Left colon (tissue), 2 donors: ENCODE results near the gene CYB5R3. TPM values are rescaled to one million over a fixed set of nuclear protein-coding genes. Genes with fewer than 3 reads are reported as not detected.
A peak's percentile ranks its signal among the peaks of the same experiment; 100 is the strongest.

ENCODE experiments used
- ATAC-seq: fragments of 200-7000 bp; cut with Tn5 transposase; one replicate; pipeline ENCODE4 v1.9.1; 2020; ENCODE audit warnings: mild to moderate bottlenecking, moderate library complexity
- DNase-seq, 2 donors: peaks; one replicate each; pipeline ENCODE4 v3.0.0-alpha.2; 2020
- intact Hi-C, 2 donors: fragments of 100-400 bp; cut with DNase I in 1 of 2; cut with micrococcal nuclease in 1 of 2; formaldehyde crosslinking; loops; one replicate each; pipeline versions ENCODE4 v1.11.2 to v1.14.0; 2022; cut with DNase I, micrococcal nuclease
- total RNA-seq, 2 donors: library from RNA; stranded (reverse); fragmentation: NEBNext Ultra II Directional; extraction: Animal tissue kit (Norgen Biotek cat#: 25700); gene quantifications; one replicate each; pipeline ENCODE4 v1.2.1, GENCODE V29; 2021
- donor health status: DM: no; HTN: no; CAD: no.
- donor health status: DM: yes; HTN: yes; CAD: no.

Gene CYB5R3
- total RNA-seq, 2 donors from 2014 or later = 157 to 192 TPM

DNA sequence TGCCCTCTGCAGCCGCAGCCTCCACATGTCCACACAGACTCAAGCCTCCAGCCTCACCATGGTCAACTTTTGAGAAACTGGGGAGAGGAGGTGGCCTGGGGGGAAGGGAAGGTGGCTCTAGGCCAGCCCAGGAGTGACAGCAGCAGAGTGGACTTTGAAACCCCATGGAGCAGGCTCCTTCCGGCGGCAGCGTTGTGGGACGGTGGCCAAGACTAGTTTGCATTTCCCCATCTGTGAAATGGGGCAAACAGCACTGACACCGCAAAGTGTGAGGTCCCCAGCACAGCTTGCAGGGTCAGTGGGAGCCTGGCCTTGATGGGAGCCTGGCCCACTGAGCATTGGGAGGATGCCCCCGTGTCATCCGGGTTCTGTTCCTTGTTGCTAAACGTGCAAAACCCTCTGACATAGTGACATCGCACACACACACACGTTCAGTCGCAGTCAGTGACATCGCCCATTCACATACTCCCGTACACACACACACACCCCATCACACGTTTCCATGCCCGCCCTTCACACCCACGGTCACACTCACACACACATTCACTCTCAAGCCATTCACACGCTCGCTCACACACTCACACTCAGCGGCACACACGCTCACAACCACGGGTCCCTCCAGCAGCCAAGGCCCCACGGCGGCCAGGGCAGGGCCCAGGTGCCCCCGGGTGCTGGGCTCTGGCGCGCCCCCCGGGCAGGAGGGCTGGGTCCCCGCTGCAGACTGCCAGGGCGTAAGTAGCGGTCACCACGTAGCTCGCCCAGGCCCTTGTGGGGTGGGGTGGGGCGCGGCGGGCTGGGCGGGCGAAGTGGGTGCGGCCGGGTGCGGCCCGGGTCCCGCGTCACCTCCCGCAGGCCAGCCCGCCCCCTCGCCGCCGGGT lies 585 bp downstream of the CYB5R3 start:
- intact Hi-C loops = no loop called here
- peak; percentile 89 to 91 for DNase-seq
- peak; percentile 72 for ATAC-seq

DNA sequence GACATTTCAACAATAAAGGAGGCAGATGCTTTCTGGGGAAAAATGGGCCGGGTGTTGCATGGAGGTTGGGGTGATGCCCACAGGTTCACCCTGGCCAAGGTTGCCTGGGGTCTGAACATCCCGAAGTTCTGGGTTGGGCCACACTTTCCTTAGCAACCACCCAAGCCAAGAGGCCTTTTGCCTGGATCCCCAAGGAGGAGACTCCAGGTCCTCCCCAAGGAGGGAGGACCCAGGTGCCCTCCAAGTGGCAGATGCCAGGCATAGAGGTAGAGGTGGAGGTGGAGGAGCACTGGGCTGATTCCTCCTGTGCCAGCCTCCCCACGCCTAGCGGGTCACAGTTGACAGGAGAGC lies 1.2 kb downstream of the CYB5R3 start:
- DNase-seq = no peak
- intact Hi-C loops = no loop called here
- no peak for ATAC-seq

DNA sequence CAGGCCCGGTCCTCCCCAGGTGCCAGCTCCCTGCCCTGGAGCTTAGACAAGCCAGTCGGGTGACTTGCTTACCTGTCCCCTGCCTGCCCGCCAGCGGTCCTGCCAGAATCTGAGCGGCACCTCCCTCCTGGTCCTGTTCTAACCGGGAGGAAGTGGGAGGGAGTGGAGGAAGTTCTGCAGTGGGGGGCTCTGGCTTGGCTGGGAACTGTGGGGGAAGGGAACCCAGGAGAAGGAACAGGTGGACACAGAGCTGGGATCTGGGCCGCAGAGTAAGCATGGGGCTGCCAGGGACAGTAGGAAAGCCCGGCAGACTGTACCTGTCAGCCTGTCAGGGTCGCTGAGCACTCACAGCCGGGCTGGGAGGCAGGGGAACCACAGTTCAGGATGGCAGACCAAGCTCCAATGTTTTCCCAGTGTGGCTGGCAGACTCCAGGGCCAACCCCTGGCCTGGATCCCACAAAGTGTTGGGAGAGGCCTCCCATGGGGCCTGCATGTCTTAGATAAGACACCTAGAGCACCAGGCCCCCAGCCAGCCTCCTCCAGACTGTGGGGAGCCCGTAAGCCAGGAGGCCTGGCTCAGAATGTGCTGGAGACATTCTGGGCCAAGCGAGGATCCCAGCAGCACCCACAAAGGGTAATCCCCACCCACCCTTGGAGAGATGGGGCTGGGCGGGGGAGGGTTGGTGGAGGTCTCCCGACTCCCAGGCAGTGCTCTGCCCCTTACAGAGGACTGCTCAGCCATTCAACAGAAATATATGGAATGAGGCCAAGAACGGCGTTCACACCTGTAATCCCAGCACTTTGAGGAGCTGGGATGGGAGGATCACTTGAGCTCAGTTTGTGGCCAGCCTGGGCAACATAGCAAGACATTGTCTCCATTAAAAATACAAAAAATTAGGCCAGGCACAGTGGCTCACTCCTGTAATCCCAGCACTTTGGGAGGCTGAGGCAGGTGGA lies 2.3 kb downstream of the CYB5R3 start:
- ATAC-seq = peak; percentile 15
- DNase-seq = peak; percentile 57 to 73
- intact Hi-C loops = no loop called here

DNA sequence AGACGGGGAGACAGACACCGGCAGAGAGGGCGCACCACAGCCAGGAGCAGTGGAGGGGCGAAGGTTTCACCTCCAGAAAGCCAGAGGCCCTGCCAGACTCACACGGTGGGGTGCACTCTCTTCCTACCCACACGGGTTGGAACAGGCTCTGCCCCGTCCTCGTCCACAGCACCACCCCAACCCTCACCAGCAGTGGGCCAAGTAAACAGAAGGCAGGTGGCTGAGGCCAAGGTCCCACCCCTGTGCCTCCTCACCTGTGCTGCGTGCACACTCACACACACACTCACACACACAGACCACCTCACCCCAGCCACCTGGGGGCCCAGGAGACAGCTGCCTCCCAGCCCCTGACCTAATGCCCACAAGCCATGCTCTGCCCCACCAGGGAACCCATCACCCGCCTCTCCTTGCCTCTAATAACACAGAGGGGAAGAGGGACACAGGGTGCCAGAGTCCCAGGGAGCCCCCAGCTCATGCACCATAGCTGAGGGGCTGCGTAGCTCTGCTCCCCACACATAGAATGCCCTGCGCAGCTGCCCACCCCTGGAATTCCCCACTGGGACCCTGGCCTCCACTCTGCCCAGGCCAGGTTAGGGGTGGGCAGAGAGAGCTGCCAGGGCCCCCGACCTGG lies 3.1 kb downstream of the CYB5R3 start:
- intact Hi-C loops = no loop called here
- DNase-seq = peak; percentile 67 to 74
- peak; percentile 37 for ATAC-seq

DNA sequence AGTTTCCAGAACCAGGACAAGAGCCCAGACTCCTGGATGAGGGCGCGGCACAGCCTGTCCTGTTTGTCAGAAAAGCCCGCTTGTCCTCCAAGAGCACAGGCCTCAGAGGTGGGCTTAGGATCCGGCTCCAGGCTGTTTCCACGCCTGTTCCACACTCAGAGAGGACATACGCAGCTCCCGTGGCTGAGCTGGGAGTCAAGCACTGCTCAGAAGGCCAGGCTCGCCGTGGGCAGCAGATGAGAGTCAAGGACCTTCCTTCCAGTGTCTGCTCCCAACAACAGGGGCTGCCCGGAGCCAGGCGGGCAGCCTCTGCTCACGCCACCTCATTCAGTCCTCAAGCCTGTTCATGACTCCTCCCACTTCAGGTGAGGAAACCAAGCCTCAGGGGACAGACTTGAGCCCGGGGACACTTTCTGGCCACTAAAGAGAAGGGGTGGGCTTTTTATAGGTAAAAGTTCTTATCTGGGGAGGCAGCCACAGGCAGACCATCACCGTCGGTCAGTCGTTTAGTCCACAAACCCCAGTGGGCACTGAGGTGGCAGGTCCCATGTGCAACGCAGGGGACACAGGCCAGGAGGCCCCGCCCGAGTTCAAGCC lies 3.8 kb downstream of the CYB5R3 start:
- DNase-seq (peak in 1 of 2 donors; percentile 30), ATAC-seq (no peak)
- intact Hi-C loops = no loop called here

DNA sequence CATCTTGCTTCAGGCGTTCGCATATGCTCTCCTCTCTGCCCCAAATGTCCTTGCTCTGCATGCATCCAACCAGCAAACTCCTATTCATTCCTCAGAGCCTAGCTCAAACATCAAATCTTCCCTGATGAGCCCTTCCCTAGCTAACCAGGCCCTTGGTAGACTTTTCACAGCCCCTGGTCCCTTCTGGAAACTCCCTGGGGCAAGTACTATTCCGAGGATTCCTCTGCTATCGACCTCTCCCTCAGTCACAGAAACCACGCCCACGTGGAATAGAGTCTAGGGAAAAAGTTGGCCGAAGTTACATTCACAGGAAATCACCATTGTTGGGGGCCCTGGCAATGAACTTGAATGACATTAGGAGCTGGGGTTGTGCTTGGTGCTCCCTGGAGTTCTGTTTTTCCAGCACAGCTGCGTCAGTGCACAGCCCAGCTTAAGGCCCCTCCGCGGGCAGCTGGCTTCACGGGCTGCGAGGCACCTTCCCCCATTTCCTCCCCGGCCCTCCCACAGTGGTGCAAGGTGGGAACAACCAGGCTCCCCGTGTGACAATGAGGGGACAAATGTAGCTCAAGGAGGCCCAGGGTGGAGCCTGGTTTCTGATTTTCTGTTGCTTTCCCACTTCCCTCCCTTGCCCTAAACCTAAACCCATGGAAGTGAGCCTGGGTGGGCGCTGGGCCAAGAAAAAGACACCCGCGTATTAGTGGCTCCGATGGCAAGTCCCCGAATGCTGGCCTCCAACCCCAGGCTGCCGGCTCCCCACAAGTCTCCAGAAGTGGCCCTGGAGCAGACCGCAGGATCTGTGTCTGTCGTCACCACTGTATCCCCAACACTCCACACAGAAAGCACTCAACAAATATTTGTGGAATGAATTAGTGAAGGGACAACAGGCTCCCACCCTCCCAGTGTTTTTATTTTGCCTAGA lies 4.5 kb downstream of the CYB5R3 start:
- ATAC-seq (no peak), DNase-seq (peak in 1 of 2 donors; percentile 57)
- intact Hi-C loops = no loop called here

DNA sequence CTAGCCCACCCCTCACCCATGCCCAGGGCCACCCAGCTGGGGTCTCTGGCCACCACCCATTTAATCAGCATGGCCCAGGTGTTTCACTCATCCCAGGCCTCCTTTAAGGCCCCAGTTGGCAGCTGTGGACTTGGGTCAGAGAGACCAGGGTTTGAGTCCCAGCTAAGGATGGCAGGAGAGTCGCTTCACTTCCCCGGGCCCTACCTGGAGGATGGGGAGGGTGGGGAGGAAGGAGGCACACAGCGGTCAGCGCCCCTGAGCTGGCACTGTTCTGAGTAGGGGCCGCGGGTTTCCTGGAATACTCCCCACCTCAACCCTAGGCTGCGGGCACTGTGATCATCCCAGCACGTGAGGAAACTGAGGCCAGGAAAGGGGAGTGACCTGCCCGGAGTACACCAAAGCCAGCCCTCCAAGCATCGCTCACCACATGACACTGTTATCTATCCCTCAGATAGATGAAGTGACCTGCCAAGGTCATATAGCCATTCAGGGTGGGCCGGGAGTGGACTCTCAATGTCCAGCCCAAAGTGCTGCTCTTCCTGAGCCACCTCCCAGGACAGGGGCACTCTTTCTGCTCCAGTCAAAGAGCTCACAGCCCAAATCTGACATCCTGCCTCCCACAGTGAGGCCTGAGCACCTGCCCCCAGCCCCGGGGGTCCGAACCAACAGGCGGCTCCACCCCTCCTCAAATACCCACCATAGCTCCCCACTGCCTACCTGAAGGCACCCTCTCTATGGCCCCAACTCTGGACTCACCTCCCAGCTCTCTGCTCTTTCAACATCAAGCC lies 5.4 kb downstream of the CYB5R3 start:
- DNase-seq = no peak
- ATAC-seq = no peak
- intact Hi-C loops = no loop called here

DNA sequence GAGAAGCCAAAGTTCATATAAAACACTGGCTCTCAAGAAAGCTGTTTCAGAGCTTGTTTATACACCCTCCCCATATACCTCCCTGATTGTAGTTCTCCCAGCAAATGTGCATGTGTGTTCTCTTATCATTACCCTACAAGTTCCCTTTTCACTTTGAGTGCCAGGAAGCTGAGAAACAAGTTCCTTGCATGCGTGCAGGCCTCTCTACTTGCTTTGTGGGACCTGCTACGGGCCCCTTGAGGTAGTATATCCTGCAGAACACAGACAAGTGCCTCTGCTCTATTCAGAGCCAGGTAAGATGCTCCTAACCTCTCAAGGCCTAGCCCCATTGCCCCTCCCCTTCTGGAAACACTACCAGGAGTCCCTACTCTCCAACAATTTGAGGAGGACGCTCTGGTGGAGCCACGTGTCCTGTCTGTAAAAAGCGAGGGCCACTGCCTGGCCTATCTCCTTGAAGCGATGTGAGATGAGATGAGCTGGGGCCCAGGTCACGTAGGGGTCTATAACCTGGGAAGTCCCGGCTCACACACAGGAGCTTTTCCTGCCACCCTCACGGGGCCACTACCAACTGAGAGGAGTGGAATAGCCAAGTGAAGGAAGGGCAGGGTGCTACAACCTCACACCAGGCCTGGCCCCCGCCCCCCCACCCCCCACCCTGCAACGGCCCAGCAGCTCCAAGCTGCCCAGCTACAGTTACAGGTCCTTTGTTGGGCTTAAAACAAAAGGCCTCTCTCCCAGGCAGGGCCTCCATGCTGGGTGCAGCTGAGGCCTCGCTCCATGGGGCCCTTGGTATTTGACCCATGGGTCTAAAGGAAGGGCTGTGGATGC lies 6.2 kb downstream of the CYB5R3 start:
- intact Hi-C loops = no loop called here
- peak; percentile 7 for ATAC-seq
- DNase-seq = no peak

DNA sequence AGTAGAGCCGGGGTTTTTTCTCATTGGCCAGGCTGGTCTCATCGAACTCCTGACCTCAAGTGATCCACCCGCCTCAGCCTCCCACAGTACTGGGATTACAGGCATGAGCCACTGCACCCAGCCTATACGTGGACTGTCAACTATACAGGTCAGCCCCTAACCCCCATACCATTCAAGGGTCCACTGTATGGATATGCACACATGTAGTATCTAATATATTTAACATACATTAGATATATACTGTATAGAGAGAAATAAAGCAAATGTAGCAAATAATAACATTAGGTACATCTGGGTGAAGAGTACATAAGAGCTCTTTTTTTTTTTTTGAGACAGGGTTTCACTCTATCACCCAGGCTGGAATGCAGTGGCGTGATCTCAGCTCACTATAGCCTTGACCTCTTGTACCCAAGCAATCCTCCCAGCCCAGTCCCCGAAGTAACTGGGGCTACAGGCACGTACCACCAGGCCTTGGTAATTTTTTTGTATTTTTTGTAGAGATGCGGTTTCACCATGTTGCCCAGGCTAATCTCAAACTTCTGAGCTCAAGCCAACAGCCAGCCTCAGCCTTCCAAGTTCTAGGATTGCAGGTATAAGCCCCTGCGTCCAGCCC lies 7.3 kb downstream of the CYB5R3 start:
- intact Hi-C loops = no loop called here
- ATAC-seq (no peak), DNase-seq (no peak)

DNA sequence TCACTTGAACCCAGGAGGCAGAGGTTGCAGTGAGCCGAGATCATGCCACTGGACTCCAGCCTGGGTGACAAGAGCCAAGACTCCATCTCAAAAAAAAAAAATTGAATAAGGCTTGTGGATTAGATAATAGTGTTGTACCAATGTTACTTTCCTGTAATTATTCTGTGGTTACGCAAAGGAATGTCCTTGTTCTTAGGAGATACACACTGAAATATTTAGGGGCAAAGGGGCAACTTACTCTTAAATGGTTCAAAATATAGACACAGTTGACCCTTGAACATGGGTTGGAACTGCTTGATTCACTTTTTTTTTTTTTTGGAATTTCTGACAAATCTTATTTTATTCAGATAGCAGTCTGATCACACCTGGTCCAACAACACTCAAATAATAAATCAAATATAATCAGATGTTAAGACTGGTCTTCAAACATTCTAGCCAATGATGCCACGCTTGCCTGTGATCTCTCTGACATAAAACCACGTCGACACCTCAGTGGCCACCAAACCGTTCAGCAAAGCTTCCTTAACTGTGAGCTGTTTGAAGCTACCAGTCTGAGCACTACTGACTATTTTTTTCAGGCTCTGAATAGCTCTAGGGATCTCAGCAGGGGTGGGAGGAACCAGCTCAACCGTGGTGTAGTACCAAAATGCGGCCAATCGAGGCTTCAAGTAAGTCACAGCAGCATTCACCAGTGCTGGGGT lies 9.5 kb downstream of the CYB5R3 start:
- no peak for DNase-seq
- ATAC-seq = no peak
- intact Hi-C loops = no loop called here

DNA sequence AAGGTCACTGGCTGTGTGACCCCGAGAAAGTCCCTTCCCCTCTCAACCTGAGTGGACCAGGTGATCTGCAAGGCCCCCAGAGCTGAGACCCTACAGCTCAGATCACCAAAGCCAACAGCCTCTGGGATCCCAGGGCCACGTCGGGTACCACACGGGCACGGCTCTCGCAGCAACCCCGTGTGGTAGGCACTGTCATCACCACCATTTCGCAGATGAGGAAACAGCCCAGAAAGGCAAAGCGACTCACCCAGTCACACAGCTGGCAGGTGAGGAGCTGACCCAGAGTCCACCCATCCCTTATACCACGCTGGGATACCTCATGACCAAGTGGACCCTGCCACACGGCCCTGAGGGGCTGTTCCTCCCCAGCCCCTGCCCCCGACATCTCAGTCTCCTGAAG lies 11.6 kb downstream of the CYB5R3 start:
- DNase-seq = no peak
- intact Hi-C loops = no loop called here
- no peak for ATAC-seq

DNA sequence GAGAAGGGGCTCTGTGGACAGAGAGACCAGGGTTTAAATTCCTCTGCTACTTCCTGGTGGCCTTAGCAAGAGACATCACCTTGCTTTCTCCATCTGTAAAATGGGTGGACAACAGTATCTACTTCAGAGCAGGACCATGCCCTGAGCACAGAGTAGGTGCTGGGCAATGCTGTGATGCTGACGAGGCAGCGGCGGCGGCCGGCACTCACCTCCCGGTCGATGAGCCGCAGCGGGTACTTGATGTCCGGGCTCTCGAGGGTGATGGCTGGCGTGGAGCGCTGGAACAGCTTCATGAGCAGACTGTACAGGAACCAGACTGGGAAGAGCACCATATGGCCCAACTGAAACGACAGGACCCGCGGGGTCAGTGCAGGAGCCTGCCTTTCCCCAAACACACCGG lies 12.7 kb downstream of the CYB5R3 start:
- DNase-seq = no peak
- intact Hi-C loops = no loop called here
- ATAC-seq = no peak

DNA sequence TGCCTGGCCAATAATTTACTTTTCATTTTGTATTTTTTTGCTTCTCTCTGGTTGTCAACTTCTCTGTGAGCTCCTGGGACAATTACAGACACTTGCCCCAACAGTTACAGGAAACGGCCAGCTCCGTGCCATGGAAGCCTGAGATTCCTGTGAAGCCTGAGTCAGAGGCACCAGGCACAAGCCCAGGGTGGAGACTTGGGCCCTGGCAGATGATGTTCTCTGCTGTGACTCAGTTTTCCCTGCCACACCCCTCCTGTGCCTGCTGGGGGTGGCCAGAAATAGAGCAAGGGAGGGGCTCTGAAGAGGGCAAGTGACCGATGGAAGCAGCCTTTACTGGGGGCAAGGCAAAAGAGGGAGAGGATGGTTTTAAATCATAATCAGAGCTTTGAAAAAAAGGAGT lies 13.7 kb downstream of the CYB5R3 start:
- DNase-seq (no peak), ATAC-seq (peak; percentile 59)
- intact Hi-C loops = no loop called here

DNA sequence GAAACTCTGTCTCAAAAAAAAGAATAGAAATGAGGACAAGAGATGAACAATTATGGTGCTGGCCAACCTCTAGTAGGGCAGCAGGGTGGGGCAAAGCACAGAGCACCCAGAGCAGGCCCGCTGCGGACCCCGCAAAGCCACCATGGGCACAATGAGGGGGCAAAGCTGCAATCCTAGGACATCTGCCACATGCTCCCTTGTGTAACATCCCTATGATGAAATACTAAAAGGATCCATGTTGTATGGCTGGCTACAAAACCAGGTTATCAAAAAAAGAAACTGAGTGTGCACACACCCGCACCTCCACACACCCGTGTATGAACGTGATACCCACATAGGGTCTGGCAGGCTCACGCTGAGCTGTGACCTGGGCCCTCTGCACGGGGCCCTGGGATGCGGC lies 16.2 kb downstream of the CYB5R3 start:
- no peak for ATAC-seq
- intact Hi-C loops = no loop called here
- DNase-seq = no peak

DNA sequence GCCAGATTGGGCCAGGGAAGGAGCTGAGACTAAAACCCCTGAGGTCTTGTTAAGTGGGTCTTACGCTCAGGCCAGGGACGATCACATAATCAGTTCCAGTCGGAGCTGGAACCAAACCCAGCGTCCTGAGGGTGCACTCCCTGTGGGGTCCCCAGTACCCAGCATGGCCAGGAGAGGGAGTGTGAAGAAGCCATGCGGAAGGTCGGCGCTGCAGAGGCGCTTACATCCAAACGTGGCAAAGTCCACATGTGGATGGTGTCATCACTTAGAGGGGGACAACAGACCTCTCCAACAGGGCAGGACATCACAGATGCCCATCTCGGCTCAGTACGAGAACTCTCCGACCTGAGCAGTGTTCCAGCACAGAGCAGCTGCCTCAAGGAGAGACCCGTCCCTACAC lies 17.1 kb downstream of the CYB5R3 start:
- intact Hi-C loops = no loop called here
- ATAC-seq (no peak), DNase-seq (no peak)
